IPS DF 19.7 (cell line): ENCODE results near the gene TANGO6.

Source experiments
- DNase-seq: peaks from one replicate; pipeline ENCODE4 v3.0.0-alpha.2; 2013; ENCODE audit warnings: low read depth, low spot score

Gene TANGO6

DNA sequence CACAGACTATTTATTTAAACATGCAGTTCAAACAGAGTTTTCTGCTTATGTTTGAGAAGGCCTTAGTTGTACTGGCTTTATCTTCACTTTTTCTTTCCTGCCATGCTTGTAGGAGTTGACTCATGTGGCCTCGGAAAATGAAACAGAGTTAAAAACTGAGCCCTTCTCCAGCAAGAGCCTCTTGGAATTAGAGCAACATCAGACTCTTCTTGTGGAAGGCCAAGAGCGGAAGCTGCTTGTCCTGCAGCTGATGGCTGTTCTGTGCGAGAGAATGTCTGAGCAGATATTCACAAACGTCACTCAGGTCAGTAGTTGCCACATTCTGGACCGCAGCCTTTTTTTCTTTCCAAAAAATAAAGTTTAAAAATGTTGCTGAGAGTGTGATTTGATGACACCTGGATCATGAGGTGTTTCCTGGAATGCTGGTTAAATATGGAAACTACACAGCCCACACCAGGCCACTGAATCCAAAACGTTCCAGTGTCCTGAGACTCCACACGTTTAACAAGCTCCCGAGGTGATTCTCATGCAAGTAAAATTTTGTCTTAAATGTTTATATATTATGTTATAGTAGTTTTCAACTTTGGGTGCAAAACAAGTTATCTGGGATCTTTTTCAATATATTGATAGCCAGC is 65.9 kb downstream of the TANGO6 start:
- DNase-seq, result no peak

DNA sequence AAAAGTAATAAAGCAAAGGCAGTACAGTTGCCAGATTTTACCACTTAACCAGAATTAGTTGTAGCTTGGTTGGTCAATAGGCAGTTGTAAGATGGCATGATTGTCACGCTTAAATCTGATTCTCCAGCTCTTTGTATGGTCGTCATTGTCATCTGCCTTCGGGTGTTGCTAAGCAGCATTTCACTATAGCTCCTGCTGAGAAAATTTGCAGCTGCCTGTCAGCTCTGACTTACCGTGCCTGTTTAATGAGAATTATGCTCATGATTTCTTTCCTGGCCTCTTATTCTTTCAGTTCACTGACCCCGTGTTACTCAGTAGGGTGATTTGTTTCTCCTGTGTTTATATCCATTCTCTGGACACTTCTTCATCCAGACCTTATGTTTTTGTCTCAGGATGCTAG is 66.7 kb downstream of the TANGO6 start:
- DNase-seq, result no peak

DNA sequence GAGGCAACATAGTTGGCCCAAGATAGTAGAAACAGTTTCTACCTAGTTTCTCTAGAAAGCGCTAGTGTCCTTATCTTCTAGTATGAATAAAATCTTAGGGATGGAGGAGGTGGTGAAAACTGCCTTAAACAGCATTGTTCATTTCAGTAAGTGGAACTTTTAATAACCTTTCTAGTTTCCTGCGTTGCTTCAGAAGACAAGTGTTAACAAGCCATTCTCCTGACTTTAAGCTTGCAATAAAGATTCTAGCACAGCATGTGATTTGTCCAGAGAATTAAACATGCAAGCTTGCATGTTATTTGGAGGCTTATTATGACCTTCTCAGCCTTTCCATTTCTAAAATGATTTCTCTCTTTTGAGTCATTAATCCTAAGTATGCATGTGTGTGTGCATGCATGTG is 72.3 kb downstream of the TANGO6 start:
- no peak for DNase-seq

DNA sequence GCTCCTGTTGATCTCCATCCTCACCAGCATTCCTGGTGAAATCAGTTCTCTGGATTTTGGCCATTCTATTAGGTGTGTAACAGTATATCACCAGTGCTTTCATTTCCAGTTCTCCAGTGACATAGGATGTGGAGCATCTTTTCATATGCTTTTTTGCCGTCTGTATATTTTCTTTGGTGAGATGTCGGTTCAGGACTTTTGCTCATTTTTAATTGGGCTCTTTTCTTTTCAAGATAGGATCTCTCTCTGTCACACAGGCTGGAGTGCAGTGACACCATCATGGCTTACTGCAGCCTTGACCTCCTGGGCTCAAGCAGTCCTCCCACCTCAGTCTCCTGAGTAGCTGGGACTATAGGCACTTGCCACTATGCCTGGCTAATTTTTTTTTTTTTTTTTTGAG is 74.2 kb downstream of the TANGO6 start:
- no peak for DNase-seq

DNA sequence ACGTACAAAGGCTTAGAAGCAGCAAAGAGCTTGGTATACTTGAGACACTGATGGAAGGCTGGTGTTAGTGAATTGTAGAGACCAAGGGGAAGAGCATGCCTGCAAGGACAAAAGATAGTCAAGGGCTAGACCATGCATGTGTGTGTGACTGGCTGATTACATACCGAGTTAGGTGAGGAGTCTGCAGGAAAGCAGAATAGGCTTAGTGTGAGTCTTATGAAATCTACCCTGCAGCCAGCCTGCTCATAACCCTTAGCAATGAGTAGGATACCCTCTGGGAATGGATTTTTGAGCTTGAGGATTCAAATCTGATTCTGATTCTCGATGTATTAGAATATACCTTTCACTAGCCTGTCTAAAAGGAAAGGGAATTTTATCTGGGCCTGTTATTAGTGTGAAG is 77.0 kb downstream of the TANGO6 start:
- DNase-seq, result no peak

DNA sequence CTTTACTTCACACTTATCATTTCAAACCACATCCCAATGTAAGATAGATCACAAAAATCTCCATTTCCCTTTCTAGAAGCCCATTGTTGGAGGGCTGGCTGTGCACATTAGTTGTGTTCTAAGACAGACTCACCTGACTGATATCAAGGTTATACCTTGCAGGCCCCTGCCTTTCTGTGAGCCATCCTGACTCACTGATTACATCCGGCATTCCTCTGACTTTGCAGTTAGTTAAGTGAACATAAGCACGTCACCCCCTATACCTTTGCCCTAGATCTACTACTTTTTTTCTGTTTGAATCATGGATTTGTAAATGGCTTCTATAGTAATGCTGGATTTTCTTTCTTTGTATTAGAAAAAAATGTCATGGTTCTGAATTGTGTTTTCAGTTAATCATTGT is 78.3 kb downstream of the TANGO6 start:
- no peak for DNase-seq

DNA sequence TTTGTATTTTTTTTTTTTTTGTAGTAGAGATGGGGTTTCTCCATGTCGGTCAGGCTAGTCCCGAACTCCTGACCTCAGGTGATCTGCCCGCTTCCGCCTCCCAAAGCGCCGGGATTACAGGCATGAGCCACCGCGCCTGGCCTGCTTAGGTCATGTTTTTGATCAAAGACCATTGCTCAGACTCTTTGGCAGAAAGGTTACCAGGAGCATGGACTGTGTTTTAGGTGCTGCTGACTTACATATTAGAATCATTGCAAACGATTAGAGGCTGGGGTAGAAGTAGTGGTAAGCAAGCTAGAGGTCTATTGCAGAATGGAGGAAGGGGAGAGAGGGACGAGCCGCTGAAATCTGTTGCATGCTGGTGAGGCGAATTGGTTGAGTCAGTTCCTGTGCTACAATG is 79.8 kb downstream of the TANGO6 start:
- no peak for DNase-seq

DNA sequence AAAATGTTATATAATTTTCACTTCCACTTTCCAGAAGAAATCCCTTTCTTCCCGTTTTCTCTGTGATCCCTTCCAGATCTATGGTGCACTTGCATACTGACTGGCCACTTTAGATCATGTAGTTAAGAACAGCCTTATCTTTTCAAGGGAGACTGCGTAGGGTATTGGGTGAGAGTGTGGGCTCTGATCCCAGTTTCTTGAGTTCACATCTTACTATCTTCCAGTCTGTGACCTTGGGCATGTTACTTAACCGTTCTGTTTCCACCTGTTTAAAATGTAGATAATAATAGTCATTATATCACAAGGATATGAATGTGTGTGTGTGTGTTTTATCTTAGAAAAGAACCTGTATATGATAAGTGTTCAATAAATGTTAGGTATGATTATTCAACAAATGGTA is 83.7 kb downstream of the TANGO6 start:
- no peak for DNase-seq

DNA sequence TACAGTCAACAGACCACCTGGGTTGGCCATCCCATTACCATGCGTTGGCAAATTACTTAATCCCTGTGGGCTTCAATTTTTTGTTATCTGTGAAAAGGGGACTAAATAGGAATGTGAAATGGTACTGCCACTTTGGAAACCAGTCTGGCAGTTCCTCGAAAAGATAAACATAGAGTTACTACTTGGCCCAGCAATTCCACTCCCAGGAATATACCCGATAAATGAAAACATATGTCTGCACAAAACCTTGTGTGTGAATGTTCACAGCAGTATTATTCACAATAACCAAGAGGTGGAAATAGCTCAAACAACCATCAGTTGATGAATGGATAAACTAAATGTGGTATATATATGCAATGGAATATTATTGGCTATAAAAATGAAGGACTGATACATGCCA is 87.9 kb downstream of the TANGO6 start:
- DNase-seq, result no peak

DNA sequence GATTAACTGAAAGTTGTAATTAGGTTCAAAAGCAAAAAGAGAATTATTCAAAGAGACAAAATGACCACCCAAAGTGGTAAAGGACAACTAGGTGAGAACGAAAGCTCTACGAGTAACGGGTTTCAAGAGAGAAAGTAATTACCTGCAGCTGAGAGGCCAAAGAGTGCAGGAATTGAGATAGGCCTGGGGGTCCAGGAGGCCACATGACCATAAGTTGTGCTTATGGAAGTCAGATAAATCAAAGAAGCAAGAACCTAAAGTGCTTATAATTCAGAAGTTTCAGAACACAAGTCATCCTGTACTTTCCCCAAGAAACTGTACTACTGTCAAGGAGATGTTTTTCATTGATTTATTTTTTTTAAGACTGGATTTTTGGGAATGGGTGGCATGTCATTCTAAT is 91.1 kb downstream of the TANGO6 start:
- DNase-seq, result no peak

DNA sequence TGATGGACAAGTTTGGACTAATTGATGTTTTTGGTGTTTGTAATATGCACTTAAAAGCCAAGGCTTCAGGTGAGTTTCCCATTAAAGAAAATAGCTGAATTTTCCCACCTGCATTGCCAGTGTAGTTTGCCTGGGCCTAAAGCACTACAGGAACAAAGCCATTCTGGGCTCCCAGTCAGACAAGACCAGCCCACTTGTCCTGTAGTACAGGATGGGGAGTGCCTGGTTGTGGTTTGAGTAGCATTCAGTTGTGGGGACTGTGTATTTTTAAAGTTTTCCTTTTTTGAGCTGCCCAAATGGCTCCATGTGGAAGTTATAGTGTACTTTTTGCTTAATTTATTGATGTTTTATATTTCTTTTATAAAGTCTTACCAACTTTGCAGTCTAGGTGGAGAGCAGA is 91.7 kb downstream of the TANGO6 start:
- no peak for DNase-seq

DNA sequence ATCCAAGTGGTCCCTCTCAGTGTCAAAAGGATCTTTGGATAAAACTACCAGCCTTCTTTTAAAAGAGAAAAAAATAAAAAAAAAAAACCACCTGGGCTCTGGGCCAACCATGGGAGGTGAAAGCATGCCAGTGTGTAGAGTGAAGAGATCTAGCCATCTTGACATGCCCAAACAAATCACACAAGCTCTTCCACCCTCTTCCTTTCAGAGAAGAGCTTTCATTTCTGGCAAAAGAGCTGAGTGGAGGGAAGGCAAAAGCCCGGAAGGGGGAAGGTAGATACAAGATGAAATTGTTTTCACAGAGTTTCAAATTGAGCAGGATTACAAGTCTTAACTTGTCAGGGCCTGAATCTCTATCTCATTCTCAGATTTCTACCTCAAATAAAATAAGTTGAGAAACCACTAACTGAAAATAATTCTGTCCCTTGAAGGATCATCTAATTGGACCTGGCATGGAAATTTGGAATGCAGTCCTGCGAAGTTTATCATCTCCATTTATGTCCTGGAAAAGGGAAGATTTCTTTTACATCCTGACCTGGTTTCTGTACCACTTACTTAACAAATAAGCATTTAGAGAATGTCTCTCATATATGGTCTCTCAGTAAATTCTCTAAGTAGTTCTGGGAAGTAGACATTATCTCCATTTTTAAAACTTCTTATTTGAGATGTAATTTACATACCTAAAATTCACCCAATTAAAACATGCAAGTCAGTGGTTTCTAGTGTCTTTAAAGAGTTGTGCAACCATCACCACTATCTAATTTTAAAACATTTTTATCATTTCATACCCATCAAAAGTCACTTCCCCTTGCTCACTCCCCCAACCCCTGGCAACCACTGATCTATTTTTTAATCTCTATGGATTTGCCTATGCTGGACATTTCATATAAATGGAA is 93.7 kb downstream of the TANGO6 start:
- DNase-seq, result no peak

DNA sequence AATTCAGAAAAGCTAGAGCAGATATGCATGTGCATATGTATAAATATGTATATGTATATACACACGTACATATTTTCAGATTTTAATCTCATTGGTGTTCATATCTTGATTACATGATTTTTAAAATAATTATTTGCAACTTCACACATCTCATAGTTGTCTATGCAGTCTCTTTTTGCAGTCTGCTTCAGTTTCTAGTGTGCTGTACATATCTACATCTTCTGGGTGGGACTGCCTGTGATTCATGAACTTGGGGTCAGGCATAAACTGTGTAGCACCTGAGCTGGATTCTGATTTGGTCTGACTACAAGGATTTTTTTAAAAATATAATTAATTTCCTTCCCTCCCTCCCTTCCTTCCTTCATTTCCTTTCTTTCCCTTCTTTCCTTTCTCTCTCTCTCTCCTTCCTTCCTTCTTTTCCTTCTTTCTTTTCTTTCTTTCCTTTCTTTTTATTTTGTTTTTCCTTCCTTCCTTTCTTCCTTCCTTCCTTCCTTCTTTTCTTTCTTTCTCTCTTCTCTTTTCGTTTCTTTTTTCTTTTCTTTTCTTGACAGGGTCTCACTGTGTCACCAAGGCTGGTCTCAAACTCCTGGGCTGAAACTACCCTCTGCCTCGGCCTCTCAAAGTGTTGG is 96.5 kb downstream of the TANGO6 start:
- no peak for DNase-seq

DNA sequence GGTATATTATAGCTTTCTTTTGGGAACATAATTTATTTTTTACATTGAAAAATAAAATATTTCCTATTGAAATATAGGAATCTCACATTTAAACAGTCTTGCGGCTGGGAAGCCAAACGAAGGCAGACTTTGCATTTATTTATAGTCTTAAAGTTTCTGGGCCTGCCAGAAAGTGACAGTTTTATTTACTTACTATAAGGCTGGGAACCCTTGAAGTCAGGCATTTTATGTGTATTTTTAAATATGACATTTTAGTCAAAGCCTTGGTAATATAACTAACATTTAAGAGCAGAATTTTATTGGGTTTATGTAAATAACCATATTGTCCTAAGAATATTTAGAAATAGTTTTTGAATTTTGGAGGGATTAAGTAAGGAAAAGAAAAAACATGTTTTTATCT is 97.5 kb downstream of the TANGO6 start:
- DNase-seq, result no peak

DNA sequence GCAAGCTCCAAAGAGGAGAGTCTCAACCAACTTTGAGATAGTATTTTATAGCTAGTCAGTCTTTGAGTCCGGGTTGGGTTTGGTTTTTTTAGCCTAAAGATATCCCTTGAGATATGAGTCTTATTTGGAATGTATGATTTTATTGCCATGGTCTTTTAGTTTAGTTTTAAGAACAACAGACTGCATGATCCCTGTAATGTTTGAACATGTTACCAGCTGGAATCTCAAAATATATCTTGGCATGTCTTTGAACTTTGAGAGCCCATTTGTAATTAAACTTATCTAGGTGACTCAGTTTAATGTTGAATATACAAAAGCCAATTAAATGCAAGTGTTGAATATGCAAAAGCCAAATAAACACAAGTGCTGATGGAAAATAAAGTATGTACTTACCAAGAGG is 100.6 kb downstream of the TANGO6 start:
- DNase-seq, result no peak

DNA sequence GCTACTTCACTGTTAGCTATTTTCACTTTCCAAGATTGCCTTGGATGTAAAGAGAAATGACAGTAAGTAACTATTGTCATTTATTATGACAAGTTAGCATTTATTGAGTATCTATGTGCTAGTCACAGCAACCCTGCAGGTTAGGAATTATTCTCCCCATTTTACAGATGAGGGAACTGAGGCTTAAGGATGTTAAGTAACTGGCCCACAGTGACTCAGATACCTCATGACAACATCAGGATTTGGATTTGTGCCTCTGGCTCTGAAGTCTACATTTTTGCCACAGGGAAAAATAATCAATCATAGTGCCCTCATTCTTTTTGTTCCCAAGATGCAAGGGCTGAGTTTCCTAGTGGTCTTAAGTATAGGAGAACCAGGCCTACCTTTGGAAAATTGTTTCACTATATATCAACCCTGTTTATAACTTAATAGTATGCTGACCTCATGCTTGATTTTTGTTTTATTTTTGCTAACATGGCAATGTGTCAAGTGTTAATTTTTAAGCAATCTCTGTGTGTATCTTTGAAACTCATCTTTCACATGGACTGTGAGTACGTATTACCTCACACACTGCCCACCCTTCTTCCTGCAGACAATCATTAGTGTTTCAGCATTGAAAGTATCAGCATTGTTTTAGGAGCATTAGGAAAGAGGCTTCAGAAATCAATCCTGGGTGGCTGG is 105.0 kb downstream of the TANGO6 start:
- no peak for DNase-seq

DNA sequence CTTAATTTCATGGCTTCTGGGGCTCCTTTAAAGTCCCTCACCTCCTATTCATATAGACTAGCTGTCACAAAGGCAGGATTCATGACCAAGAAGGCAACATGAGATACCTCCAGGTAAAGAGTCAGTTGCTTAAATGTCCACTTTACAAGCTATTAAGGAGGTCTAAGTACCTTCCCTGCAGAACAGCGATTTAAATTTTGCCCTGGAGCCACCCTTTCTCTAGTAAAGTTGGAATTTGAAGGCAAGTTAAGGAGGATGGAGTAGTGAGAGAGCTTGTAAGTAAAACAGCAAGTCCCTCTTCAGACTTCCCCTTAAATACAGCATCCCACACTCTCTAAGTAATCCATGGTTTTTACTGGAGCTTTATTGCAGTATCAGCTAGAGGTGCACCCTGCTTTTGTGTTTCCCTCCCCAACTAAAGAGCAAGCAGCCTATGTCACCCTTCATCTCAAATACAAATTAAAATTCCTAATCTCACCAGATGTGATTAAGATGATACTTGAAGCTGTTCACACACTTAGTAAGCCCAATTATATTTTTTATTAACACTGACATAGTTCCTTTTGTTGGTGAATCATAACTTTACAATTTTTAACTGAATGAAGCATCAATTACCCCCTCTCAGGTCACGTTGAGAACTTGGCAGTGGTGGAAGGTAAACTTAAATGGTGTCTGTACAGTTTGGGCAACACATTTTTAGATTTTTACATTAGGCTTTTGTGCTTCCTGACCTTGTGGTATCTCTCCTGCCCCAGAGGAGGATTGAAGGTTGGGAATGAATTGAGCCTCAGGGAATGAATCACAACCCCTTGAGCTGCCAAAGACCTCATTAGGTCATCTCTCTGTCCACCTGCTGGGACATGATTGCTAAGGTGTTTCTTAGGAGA is 108.9 kb downstream of the TANGO6 start:
- no peak for DNase-seq

DNA sequence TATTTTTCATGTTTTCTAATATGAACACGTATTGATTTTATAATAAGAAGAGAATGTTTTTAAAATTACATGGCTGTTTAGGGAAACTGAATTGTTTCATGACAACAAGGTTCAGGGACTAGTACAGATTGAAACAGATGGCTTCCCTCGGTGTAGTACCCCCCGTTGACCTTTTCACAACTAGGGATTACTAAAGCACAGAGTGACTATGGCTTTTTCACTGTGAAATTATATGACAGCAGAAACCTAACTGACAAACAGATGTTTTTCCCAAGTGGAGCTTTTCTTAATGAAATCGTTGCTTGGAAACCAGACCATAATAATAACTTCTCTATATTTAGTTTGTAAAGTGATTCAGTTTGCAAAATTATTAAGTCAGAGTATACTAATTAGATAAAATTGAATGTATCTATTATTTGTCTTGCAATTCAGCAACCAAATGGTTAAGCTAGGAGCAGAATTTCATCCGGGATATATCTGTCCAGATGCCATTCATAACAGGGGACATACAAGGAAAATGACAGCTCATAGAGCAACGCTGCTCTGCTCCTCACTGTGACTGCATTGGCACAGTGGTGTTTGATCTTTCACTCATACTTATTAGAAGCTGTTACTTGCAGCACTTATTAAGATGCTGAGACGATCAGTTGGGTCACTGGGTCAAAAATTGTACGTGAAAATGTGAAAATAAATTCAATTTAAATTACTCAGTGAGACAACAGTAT is 111.7 kb downstream of the TANGO6 start:
- no peak for DNase-seq

DNA sequence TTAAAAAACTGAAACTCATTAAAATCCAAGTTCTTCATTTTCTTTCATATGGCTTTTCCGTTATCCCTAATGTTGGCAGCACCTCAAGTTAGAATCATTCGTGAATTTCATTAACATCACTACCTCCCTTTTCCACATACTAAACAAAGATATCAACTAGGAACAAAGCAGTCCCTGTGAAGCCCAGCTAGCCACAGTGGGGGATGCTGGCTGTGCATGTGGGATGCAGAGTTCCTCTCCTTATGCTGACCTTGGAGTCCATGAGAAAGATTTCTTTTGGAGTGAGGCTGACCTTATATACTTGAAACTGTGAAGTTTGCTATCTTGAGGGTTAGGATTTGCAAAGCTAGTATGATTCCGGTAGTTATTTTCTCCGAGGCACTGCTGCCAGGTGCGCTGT is 117.6 kb downstream of the TANGO6 start:
- no peak for DNase-seq

DNA sequence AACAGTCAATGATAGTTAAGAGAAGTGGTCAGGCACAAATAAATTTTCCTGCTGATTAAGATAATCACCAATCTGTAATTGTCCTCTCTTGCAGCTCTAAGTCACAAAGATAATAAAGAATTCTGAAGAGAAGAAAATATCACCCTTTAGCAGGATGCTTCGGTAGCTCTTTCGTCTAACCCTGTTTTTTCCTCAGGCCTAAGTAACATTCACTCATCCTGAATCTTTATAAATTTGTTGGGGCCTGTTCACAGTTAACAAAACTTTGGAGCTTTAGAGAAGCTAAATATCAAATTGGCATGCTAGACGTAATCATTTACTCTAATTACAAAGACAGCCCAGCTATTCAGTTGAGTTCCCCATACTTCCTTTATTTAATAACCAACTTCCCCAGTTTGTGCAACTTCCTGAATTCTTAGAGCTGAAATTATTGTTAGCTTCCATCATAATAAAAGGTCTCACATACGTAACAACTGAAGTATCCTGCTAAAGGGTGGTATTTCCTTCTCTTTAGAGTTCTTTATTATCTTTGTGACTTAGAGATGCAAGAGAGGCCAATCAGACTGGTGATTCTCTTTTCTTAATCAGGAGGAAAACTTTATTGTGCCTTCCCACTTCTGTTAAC is 118.6 kb downstream of the TANGO6 start:
- no peak for DNase-seq
